ENCODE results near the gene EIF3B.
"Not testable (repeated sequence)": the region's sequence is repeated elsewhere in the genome, so short reads cannot be mapped to it uniquely, and the experiment has no call there.

EIF3B gene

GRCh38 chr7:2376351-2377154 is 21.9 kb downstream of the EIF3B start:
- DNase-seq (ENCODE audit: low read depth in 1 of 2, low spot score in 1 of 2): no peak

- not testable (repeated sequence) for DNase-seq (ENCODE audit: low read depth in 1 of 2, low spot score in 1 of 2)
Observed at GRCh38 chr7:2377492-2377891, 22.9 kb downstream of the EIF3B start.

GRCh38 chr7:2378125-2378524 is 23.5 kb downstream of the EIF3B start:
- DNase-seq (ENCODE audit: low read depth in 1 of 2, low spot score in 1 of 2): not testable (repeated sequence)

- DNase-seq (ENCODE audit: low read depth in 1 of 2, low spot score in 1 of 2): no peak
Observed at GRCh38 chr7:2379161-2379560, 24.5 kb downstream of the EIF3B start.

GRCh38 chr7:2379821-2380450 is 25.3 kb downstream of the EIF3B start:
- DNase-seq (ENCODE audit: low read depth in 1 of 2, low spot score in 1 of 2): no peak

- DNase-seq (ENCODE audit: low read depth in 1 of 2, low spot score in 1 of 2): no peak
Observed at GRCh38 chr7:2380461-2380860, 25.8 kb downstream of the EIF3B start.

GRCh38 chr7:2381227-2381626 is 26.6 kb downstream of the EIF3B start:
- no peak for DNase-seq (ENCODE audit: low read depth in 1 of 2, low spot score in 1 of 2)

GRCh38 chr7:2381881-2382509 is 27.4 kb downstream of the EIF3B start:
- no peak for DNase-seq (ENCODE audit: low read depth in 1 of 2, low spot score in 1 of 2)

GRCh38 chr7:2383543-2384274 is 29.1 kb downstream of the EIF3B start:
- no peak for DNase-seq (ENCODE audit: low read depth in 1 of 2, low spot score in 1 of 2)

GRCh38 chr7:2384354-2385243 is 30.0 kb downstream of the EIF3B start:
- no peak for DNase-seq (ENCODE audit: low read depth in 1 of 2, low spot score in 1 of 2)

- not testable (repeated sequence) for DNase-seq (ENCODE audit: low read depth in 1 of 2, low spot score in 1 of 2)
Observed at GRCh38 chr7:2386122-2386521, 31.5 kb downstream of the EIF3B start.

GRCh38 chr7:2386964-2387669 is 32.5 kb downstream of the EIF3B start:
- no peak for DNase-seq (ENCODE audit: low read depth in 1 of 2, low spot score in 1 of 2)

GRCh38 chr7:2387897-2388636 is 33.4 kb downstream of the EIF3B start:
- DNase-seq (ENCODE audit: low read depth in 1 of 2, low spot score in 1 of 2): no peak

GRCh38 chr7:2388637-2388954 is 34.0 kb downstream of the EIF3B start:
- no peak for DNase-seq (ENCODE audit: low read depth in 1 of 2, low spot score in 1 of 2)

GRCh38 chr7:2390020-2390816 is 35.6 kb downstream of the EIF3B start:
- DNase-seq (ENCODE audit: low read depth in 1 of 2, low spot score in 1 of 2): not testable (repeated sequence)

- DNase-seq (ENCODE audit: low read depth in 1 of 2, low spot score in 1 of 2): no peak
Observed at GRCh38 chr7:2393706-2394105, 39.1 kb downstream of the EIF3B start.

GRCh38 chr7:2394566-2395082 is 40.0 kb downstream of the EIF3B start:
- DNase-seq (ENCODE audit: low read depth in 1 of 2, low spot score in 1 of 2): no peak

GRCh38 chr7:2398506-2398905 is 43.9 kb downstream of the EIF3B start:
- no peak for DNase-seq (ENCODE audit: low read depth in 1 of 2, low spot score in 1 of 2)

All from activated CD4-positive, alpha-beta T cell treated with anti-CD3 and anti-CD28 coated beads, Interleukin-2, amount 50 U/mL, for 24 hours (primary cell).